ENCODE data around the gene MYO18B.

DNA sequence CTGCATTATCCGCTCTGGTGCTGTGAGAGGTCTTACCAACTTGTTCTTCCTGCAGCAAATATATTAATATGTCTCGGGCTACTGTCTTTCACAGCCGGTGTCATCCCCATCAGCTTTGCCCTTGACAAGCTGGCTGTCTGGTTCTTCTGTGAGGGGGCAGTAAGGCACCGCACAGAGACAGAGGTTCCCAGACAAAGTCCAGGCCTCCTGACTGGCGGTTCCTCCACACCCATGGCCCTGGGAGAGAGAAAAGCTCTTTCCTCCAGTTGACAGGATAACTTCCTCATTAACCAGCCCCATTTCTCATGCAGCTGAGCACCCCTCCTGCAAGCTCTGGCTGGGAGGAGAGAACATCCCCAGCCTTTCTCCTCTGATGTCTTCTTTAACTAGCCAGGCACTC is 214.8 kb downstream of the MYO18B start:
- no peak for TF ChIP-seq CEBPB (IDR thresholded peaks at IDR 0.05; ENCODE audit: low read depth, low read length)
- TF ChIP-seq CTCF (conservative IDR thresholded peaks at IDR 0.05; ENCODE audit: low read depth, low read length): no peak
- no peak for TF ChIP-seq POLR2A (IDR thresholded peaks at IDR 0.05; ENCODE audit: low read depth, low read length)
